ENCODE measurements around the gene TRAF3IP1. TPM values are rescaled to one million over a fixed set of nuclear protein-coding genes. Genes with fewer than 3 reads are reported as not detected.

Gene TRAF3IP1
- total and polyA plus RNA-seq, 4 donors = 4.0 to 9.1 (median 4.6) TPM

- no peaks in the 10 kb centered on the region for H3K4me1 ChIP-seq (ENCODE audit: control insufficient read depth in 4 of 4, insufficient read depth in 4 of 4, low read length in 3 of 4)
- no peak overlapping the region for H3K9ac ChIP-seq (ENCODE audit: low read depth in 1 of 2, low read length in 2 of 2)
- WGBS = 94% methylated on average over 15 of the region's 15 CpGs
- H3K36me3 ChIP-seq (ENCODE audit: control insufficient read depth in 4 of 4, insufficient read depth in 3 of 4, low read depth in 1 of 4, low read length in 3 of 4) = peaks cover 3 to 31% (median 21%) of the 10 kb centered on the region in 4 donors
- TF ChIP-seq FOXA1 (IDR thresholded peaks at IDR 0.05) (no peak), SP1 (IDR thresholded peaks at IDR 0.05) (no peak), HNF4A (conservative IDR thresholded peaks at IDR 0.05) (no peak), CTCF (IDR thresholded peaks at IDR 0.05; ENCODE audit: low read depth, low read length, missing input control) (no peak), FOXA2 (IDR thresholded peaks at IDR 0.05) (no peak), MAX (IDR thresholded peaks at IDR 0.05) (no peak), GABPA (IDR thresholded peaks at IDR 0.05 in 1 of 2, conservative IDR thresholded peaks at IDR 0.05 in 1 of 2) (no peak), NR2F2 (IDR thresholded peaks at IDR 0.05) (no peak), TAF1 (conservative IDR thresholded peaks at IDR 0.05) (no peak), RAD21 (IDR thresholded peaks at IDR 0.05) (no peak), HNF4G (IDR thresholded peaks at IDR 0.05) (no peak), EGR1 (IDR thresholded peaks at IDR 0.05; ENCODE audit: low read depth in 2 of 2) (no peak), ATF3 (IDR thresholded peaks at IDR 0.05) (no peak), JUND (IDR thresholded peaks at IDR 0.05) (no peak), ZBTB33 (IDR thresholded peaks at IDR 0.05) (no peak), RXRA (IDR thresholded peaks at IDR 0.05) (no peak), YY1 (IDR thresholded peaks at IDR 0.05) (no peak), REST (IDR thresholded peaks at IDR 0.05) (no peak)
- no peak overlapping the region for H3K4me3 ChIP-seq (ENCODE audit: low read depth in 1 of 3, low read length in 3 of 3)
- no peaks in the 10 kb centered on the region for H3K9me3 ChIP-seq (ENCODE audit: control insufficient read depth in 4 of 4, low read length in 3 of 4)
- no peaks in the 10 kb centered on the region for H3K27me3 ChIP-seq (ENCODE audit: control insufficient read depth in 4 of 4, insufficient read depth in 4 of 4, low read length in 3 of 4)
- H3K27ac ChIP-seq (ENCODE audit: low read depth in 1 of 2, low read length in 2 of 2) = no peak overlapping the region
- no peak for DNase-seq (ENCODE audit: low spot score)
Measured at GRCh38 chr2:238351315-238351714, 31.0 kb downstream of the TRAF3IP1 start.

All from liver (tissue), 9 donors.